Amygdala (tissue), 56 donors: Measurements from ENCODE around the gene RXFP3.
"Not testable (repeated sequence)": the region's sequence is repeated elsewhere in the genome, so short reads cannot be mapped to it uniquely, and the experiment has no call there.

ENCODE experiments used
- DNase-seq, 56 donors: peaks; one replicate each; lab custom pipeline; 2025; lab: John Stamatoyannopoulos, UW

Gene RXFP3

GRCh38 chr5:33936381-33937016 lies at the start of gene RXFP3:
RXFP3 (plus strand) TSS chr5:33936386; CDS start chr5:33936741, 355 bp downstream.
- no peak for DNase-seq

- no peak for DNase-seq
These were observed 48.9 kb upstream of the RXFP3 start for GRCh38 chr5:33887268-33887667.

GRCh38 chr5:33888587-33888986 lies 47.6 kb upstream of the RXFP3 start:
- no peak for DNase-seq

GRCh38 chr5:33890131-33891032 lies 45.8 kb upstream of the RXFP3 start:
- no peak for DNase-seq

GRCh38 chr5:33891446-33891787 lies 44.8 kb upstream of the RXFP3 start:
- no peak for DNase-seq

GRCh38 chr5:33891788-33892619 lies 44.2 kb upstream of the RXFP3 start, which contains the start of gene ADAMTS12:
ADAMTS12 (minus strand) TSS chr5:33891990; CDS start chr5:33891856, 134 bp downstream.
- DNase-seq: peak in 2 of 56 donors; percentile 4 to 17

GRCh38 chr5:33892620-33893137 lies 43.5 kb upstream of the RXFP3 start:
- DNase-seq: no peak

GRCh38 chr5:33894566-33894965 lies 41.6 kb upstream of the RXFP3 start:
- no peak for DNase-seq

GRCh38 chr5:33901156-33901555 lies 35.0 kb upstream of the RXFP3 start:
- DNase-seq: no peak

GRCh38 chr5:33903118-33903517 lies 33.1 kb upstream of the RXFP3 start:
- no peak for DNase-seq

- no peak for DNase-seq
These were observed 30.8 kb upstream of the RXFP3 start for GRCh38 chr5:33905381-33905780.

- not testable (repeated sequence) for DNase-seq
These were observed 29.9 kb upstream of the RXFP3 start for GRCh38 chr5:33906248-33906647.

GRCh38 chr5:33914844-33915243 lies 21.3 kb upstream of the RXFP3 start:
- DNase-seq: not testable (repeated sequence)

GRCh38 chr5:33921002-33921401 lies 15.2 kb upstream of the RXFP3 start:
- DNase-seq: no peak

GRCh38 chr5:33925278-33925677 lies 10.9 kb upstream of the RXFP3 start:
- DNase-seq: no peak

- DNase-seq: no peak
These were observed 8.5 kb upstream of the RXFP3 start for GRCh38 chr5:33927685-33928084.

- DNase-seq: no peak
These were observed 7.9 kb upstream of the RXFP3 start for GRCh38 chr5:33928283-33928682.

GRCh38 chr5:33929925-33930690 lies 6.1 kb upstream of the RXFP3 start:
- no peak for DNase-seq

- no peak for DNase-seq
These were observed 5.0 kb upstream of the RXFP3 start for GRCh38 chr5:33931136-33931535.

- no peak for DNase-seq
These were observed 2.4 kb upstream of the RXFP3 start for GRCh38 chr5:33933723-33934169.
